Ascending aorta (tissue), 2 donors: ENCODE data around the gene CCNB1IP1. TPM values are rescaled to one million over a fixed set of nuclear protein-coding genes. Genes with fewer than 3 reads are reported as not detected.
"Not testable (repeated sequence)": the region's sequence is repeated elsewhere in the genome, so short reads cannot be mapped to it uniquely, and the experiment has no call there.

Experiments used
- DNase-seq, 2 donors: peaks; one replicate each; pipeline ENCODE4 v3.0.0-alpha.2; 2019; ENCODE audit warnings: low spot score in 2 of 2
- H3K27ac ChIP-seq, 2 donors: fragments of 200-600 bp; sonication (generic); one replicate each; pipeline ENCODE4 v1.5.1; 2016 to 2017; ENCODE audit warnings: mild to moderate bottlenecking in 1 of 2
- H3K27me3 ChIP-seq: fragments of 200-600 bp; sonication (generic); one replicate; pipeline ENCODE4 v1.5.1; 2017
- H3K36me3 ChIP-seq, 2 donors: fragments of 200-600 bp; sonication (generic); one replicate each; pipeline ENCODE4 v1.5.1; 2016
- H3K4me1 ChIP-seq, 2 donors: fragments of 200-600 bp; sonication (generic); one replicate each; pipeline ENCODE4 v1.5.1; 2016 to 2017; ENCODE audit warnings: mild to moderate bottlenecking in 1 of 2
- H3K4me3 ChIP-seq, 2 donors: fragments of 200-600 bp; sonication (generic); one replicate each; pipeline ENCODE4 v1.5.1; 2016 to 2017; ENCODE audit warnings: mild to moderate bottlenecking in 1 of 2
- H3K9me3 ChIP-seq, 2 donors: fragments of 200-600 bp; sonication (generic); one replicate each; pipeline ENCODE4 v1.5.1; 2016
- intact Hi-C: fragments of 100-400 bp; cut with DNase I; formaldehyde crosslinking; loops from one replicate; pipeline ENCODE4 v1.15.1; 2023
- total RNA-seq: library from RNA; depleted of rRNA; stranded (reverse); fragments of >200 nt; gene quantifications from one replicate; pipeline ENCODE4 v1.1.0, GENCODE V29; 2016
- TF ChIP-seq, protein P1 (sequence below), 3 experiments: fragments of 200-600 bp in 2 of 3; fragments of 450-650 bp in 1 of 3; sonication (generic) in 2 of 3; IDR thresholded peaks; one replicate each; pipeline ENCODE4 v1.5.1; 2016 to 2019; ENCODE audit warnings: antibody characterized with exemption in 3 of 3, mild to moderate bottlenecking in 1 of 3, moderate library complexity in 1 of 3

CCNB1IP1 gene
- total RNA-seq, 1 donor from 2014 or later = 12.6 TPM

GRCh38 chr14:20377171-20377570, 44.1 kb upstream of the CCNB1IP1 start:
- Histone ChIP-seq H3K9me3 (no peaks in the 10 kb centered on the region), H3K27me3 (no peaks in the 10 kb centered on the region), H3K27ac (no peak overlapping the region), H3K36me3 (peaks cover 98 to 99% of the 10 kb centered on the region in 2 donors), H3K4me3 (no peak overlapping the region), H3K4me1 (no peaks in the 10 kb centered on the region)
- TF ChIP-seq, protein P1, sequence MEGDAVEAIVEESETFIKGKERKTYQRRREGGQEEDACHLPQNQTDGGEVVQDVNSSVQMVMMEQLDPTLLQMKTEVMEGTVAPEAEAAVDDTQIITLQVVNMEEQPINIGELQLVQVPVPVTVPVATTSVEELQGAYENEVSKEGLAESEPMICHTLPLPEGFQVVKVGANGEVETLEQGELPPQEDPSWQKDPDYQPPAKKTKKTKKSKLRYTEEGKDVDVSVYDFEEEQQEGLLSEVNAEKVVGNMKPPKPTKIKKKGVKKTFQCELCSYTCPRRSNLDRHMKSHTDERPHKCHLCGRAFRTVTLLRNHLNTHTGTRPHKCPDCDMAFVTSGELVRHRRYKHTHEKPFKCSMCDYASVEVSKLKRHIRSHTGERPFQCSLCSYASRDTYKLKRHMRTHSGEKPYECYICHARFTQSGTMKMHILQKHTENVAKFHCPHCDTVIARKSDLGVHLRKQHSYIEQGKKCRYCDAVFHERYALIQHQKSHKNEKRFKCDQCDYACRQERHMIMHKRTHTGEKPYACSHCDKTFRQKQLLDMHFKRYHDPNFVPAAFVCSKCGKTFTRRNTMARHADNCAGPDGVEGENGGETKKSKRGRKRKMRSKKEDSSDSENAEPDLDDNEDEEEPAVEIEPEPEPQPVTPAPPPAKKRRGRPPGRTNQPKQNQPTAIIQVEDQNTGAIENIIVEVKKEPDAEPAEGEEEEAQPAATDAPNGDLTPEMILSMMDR (IDR thresholded peaks at IDR 0.05) = no peak
- intact Hi-C loops = no loop called here
- no peak for DNase-seq

- peaks cover 97 to 98% of the 10 kb centered on the region in 2 donors for H3K36me3 ChIP-seq
- no peak for DNase-seq
- H3K9me3 ChIP-seq = no peaks in the 10 kb centered on the region
- H3K27me3 ChIP-seq = no peaks in the 10 kb centered on the region
- H3K27ac ChIP-seq = no peak overlapping the region
- H3K4me3 ChIP-seq = no peak overlapping the region
- no peaks in the 10 kb centered on the region for H3K4me1 ChIP-seq
- TF ChIP-seq, protein P1 (IDR thresholded peaks at IDR 0.05) = no peak
- intact Hi-C loops = no loop called here
These were observed 43.1 kb upstream of the CCNB1IP1 start for GRCh38 chr14:20376071-20376588.

DNA sequence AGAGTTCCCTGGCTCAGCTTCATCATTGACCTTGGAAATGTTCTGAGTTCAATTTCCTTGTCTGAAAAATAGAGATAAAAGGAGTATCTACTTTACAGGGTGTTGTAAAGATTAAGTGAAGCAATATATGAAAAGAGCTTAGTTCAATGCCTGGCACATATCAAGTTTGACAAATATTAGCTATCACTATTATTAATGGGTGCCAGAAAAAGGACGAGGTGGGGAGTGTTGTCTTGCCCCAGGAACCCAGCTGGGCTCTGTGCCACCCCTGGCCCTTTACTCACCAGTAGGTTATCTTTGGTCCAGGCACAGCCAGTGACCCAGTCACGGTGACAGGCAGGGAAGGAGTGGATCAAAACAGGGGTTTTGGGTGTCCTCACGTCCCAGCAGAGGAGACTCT, 42.4 kb upstream of the CCNB1IP1 start:
- Histone ChIP-seq H3K9me3 (no peaks in the 10 kb centered on the region), H3K27me3 (no peaks in the 10 kb centered on the region), H3K4me3 (no peak overlapping the region), H3K4me1 (no peaks in the 10 kb centered on the region), H3K36me3 (peaks cover 97 to 98% of the 10 kb centered on the region in 2 donors), H3K27ac (no peak overlapping the region)
- TF ChIP-seq, protein P1 (IDR thresholded peaks at IDR 0.05) = no peak
- intact Hi-C loops = no loop called here
- DNase-seq = no peak

- H3K27me3 ChIP-seq = no peaks in the 10 kb centered on the region
- no peak for DNase-seq
- H3K9me3 ChIP-seq = no peaks in the 10 kb centered on the region
- TF ChIP-seq, protein P1 (IDR thresholded peaks at IDR 0.05) = no peak
- H3K27ac ChIP-seq = no peak overlapping the region
- H3K36me3 ChIP-seq = peaks cover 92 to 98% of the 10 kb centered on the region in 2 donors
- H3K4me1 ChIP-seq = no peaks in the 10 kb centered on the region
- H3K4me3 ChIP-seq = no peak overlapping the region
- intact Hi-C loops = no loop called here
These were observed 39.7 kb upstream of the CCNB1IP1 start for GRCh38 chr14:20372796-20373195.

DNA sequence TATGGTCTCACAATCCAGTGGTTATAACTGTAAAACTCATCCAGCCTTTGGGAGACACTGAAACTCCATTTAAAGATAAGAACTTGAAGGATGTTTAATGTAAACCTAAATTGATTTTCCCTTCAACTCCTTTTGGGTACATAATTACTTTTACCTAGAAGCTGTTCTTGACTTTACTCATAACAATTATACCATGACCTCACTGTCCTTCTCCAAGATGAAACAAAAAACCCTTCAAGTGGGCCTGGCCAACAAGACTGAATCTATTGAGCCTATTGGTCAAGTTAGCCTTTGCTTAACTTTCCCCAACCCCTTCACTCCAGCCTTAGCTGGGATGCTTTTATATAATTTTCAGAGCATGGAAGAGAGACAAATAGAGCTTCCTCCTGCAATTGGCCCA, 32.8 kb upstream of the CCNB1IP1 start:
- TF ChIP-seq, protein P1 (IDR thresholded peaks at IDR 0.05) = no peak
- H3K27ac ChIP-seq = no peak overlapping the region
- intact Hi-C loops = no loop called here
- no peak overlapping the region for H3K4me3 ChIP-seq
- no peaks in the 10 kb centered on the region for H3K27me3 ChIP-seq
- H3K36me3 ChIP-seq = peaks cover 60 to 73% of the 10 kb centered on the region in 2 donors
- no peaks in the 10 kb centered on the region for H3K4me1 ChIP-seq
- H3K9me3 ChIP-seq = no peaks in the 10 kb centered on the region
- no peak for DNase-seq

GRCh38 chr14:20358474-20358873, 25.4 kb upstream of the CCNB1IP1 start:
- peaks cover 37 to 65% of the 10 kb centered on the region in 2 donors for H3K36me3 ChIP-seq
- not testable (repeated sequence) for H3K27me3 ChIP-seq, H3K27ac ChIP-seq, H3K4me3 ChIP-seq, DNase-seq, H3K9me3 ChIP-seq, H3K4me1 ChIP-seq
- intact Hi-C loops = loop anchor here (5.0 kb wide), 1 partner anchor 36 kb away; no protein-coding TSS in a partner anchor
